GM21447 (cell line): ENCODE measurements around the gene CKLF.

Experiments used
- ATAC-seq: cut with Tn5 transposase; IDR thresholded peaks from one replicate; pipeline ENCODE4 v1.9.1; 2021; ENCODE audit not compliant: unreplicated experiment

The CKLF gene

DNA sequence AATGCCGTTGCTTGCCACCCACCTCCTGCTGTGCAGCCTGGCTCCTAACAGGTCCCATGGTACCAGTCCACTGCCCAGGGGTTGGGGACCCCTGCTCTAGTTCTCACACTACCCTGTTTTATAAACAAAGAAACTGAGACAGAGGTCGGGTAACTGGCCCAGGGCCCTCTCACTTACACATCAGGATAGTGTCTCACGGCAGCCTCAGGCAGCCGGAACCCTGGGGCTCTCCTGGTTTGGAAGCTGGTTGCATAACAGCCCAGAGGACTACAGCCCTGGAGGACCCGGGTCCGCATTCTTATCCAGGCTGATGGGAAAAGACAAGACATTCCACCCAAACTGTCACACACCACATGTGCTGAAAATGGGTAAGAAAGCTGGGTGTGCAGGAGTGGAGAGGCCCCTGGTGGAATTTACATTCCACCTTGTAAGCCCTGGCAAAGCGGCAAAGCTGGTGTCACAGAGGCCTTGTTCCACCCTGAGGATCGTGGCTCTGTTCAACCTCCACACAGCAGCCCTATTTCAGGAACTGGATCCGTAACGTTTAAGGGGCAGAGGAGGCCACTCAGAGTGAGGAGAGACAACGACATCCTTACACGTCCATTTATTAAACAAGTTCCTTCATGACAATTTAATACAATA, 61.9 kb downstream of the CKLF start:
- ATAC-seq, result no peak
